ENCODE measurements around the gene CA5A. TPM values are rescaled to one million over a fixed set of nuclear protein-coding genes. Genes with fewer than 3 reads are reported as not detected.

CA5A gene
- total and polyA plus RNA-seq, 2 of the 4 experiments (the other 2 are of a cell fraction) = not detected

GRCh38 chr16:87982581-87983041 lies 46.3 kb upstream of the CA5A start:
- H2BK5ac ChIP-seq (ENCODE audit: low read depth, low read length, poor library complexity, severe bottlenecking) = no peak overlapping the region
- no peaks in the 10 kb centered on the region for H4K20me1 ChIP-seq (ENCODE audit: insufficient read depth, low read length)
- H2BK15ac ChIP-seq (ENCODE audit: low read depth, low read length) = no peak overlapping the region
- BruUV-seq (replicated peaks) = no TSS peak
- H3K4me1 ChIP-seq (ENCODE audit: control insufficient read depth, insufficient read depth, low read length) = peaks cover 17% of the 10 kb centered on the region
- no peak overlapping the region for H3K4ac ChIP-seq (ENCODE audit: low read depth, low read length)
- ATAC-seq (ENCODE audit: low read depth) (no peak), DNase-seq (no peak)
- no peak overlapping the region for H3K18ac ChIP-seq (ENCODE audit: low read depth, low read length)
- H2AK5ac ChIP-seq (ENCODE audit: low read depth, low read length) = peak overlapping the region; percentile 39
- WGBS, 2 experiments (ENCODE audit: extremely low coverage in 2 of 2, insufficient read length in 1 of 2) = no CpG with 5 or more reads among the region's 17 CpGs
- H2BK20ac ChIP-seq (ENCODE audit: low read depth, low read length) = 0 out of 2 replicates have a peak overlapping the region, but pooled peaks have one; percentile 14
- no peak overlapping the region for H4K91ac ChIP-seq (ENCODE audit: insufficient read depth, low read depth, low read length)
- H4K5ac ChIP-seq (ENCODE audit: low read depth, low read length) = no peak overlapping the region
- H3K27me3 ChIP-seq (ENCODE audit: control insufficient read depth, insufficient read depth, low read length) = no peaks in the 10 kb centered on the region
- H3K23ac ChIP-seq (ENCODE audit: low read depth, low read length) = no peak overlapping the region
- H2AK9ac ChIP-seq (replicated peaks; ENCODE audit: low read depth, low read length, poor library complexity) = no peak overlapping the region
- no peak overlapping the region for H4K8ac ChIP-seq (ENCODE audit: low read depth in 2 of 2, low read length in 2 of 2)
- H3K79me1 ChIP-seq (ENCODE audit: low read depth in 1 of 2, low read length in 2 of 2) = peaks cover 11 to 39% of the 10 kb centered on the region in 2 experiments; a peak in 2 of 4 replicates
- peaks cover 8% of the 10 kb centered on the region for H3K36me3 ChIP-seq (ENCODE audit: control insufficient read depth, insufficient read depth, low read length)
- dilution Hi-C loops (cut with HindIII; ENCODE audit: low sequenced_read_pairs, unreplicated experiment) (no loop called here), intact Hi-C loops (cut with micrococcal nuclease) (no loop called here), in situ Hi-C loops (cut with MboI; ENCODE audit: low sequenced_read_pairs) (no loop called here)
- CTCF ChIA-PET = interaction anchor here (1.6 kb wide), 1 partner anchor 14 kb away, joined by 4 read pairs; no protein-coding TSS in a partner anchor
- TF ChIP-seq FOS (IDR thresholded peaks at IDR 0.05; ENCODE audit: low read depth, low read length) (no peak), SMC3 (IDR thresholded peaks at IDR 0.05; ENCODE audit: low read depth, low read length) (no peak), ELK1 (IDR thresholded peaks at IDR 0.05; ENCODE audit: borderline replicate concordance, low read depth, low read length) (no peak), MXI1 (IDR thresholded peaks at IDR 0.05; ENCODE audit: borderline replicate concordance, low read depth, low read length) (no peak), BHLHE40 (IDR thresholded peaks at IDR 0.05; ENCODE audit: low read depth, low read length) (no peak), RFX5 (IDR thresholded peaks at IDR 0.05; ENCODE audit: low read depth, low read length) (no peak), POLR2A (IDR thresholded peaks at IDR 0.05; ENCODE audit: low read depth, low read length) (no peak), CHD1 (IDR thresholded peaks at IDR 0.05; ENCODE audit: low read depth, low read length) (no peak), NFE2L2 (IDR thresholded peaks at IDR 0.05; ENCODE audit: low read depth, low read length) (no peak), CTCF (conservative IDR thresholded peaks at IDR 0.05; ENCODE audit: low read depth, low read length) (no peak), RAD21 (IDR thresholded peaks at IDR 0.05; ENCODE audit: low read length) (no peak), CEBPB (IDR thresholded peaks at IDR 0.05; ENCODE audit: low read depth, low read length) (no peak)
- peaks cover 7% of the 10 kb centered on the region for H3K9me1 ChIP-seq (ENCODE audit: insufficient read depth, low read length)
- no peak overlapping the region; the same call in 1 of the 2 replicates for H3K14ac ChIP-seq (replicated peaks; ENCODE audit: low read depth, low read length)
- no peaks in the 10 kb centered on the region for H3K9me3 ChIP-seq (ENCODE audit: control insufficient read depth, insufficient read depth, low read length)
- H3K56ac ChIP-seq (ENCODE audit: extremely low read depth, insufficient read depth, low read length) = no peak overlapping the region
- POLR2A ChIA-PET (ENCODE audit: unreplicated experiment) = no interaction called here
- peak overlapping the region; percentile 26; the same call in 1 of the 2 replicates for H2BK120ac ChIP-seq (ENCODE audit: low read depth, low read length)
- no peak overlapping the region for H2AFZ ChIP-seq (replicated peaks; ENCODE audit: low read length, poor library complexity)
- H3K27ac ChIP-seq (ENCODE audit: insufficient read depth, low read length) = no peak overlapping the region
- no peak overlapping the region for H3K4me3 ChIP-seq (ENCODE audit: insufficient read depth, low read depth, low read length)
- no peak overlapping the region for H3K9ac ChIP-seq (ENCODE audit: low read depth, low read length)
- no peak overlapping the region for H3K4me2 ChIP-seq (ENCODE audit: low read depth, low read length)

Measured in IMR-90 (cell line).